Measurements from ENCODE around the gene SHQ1. TPM values are rescaled to one million over a fixed set of nuclear protein-coding genes. Genes with fewer than 3 reads are reported as not detected.

The SHQ1 gene
- total and polyA plus RNA-seq, 9 of the 15 experiments (the other 6 are each of a cell fraction or from before 2014, with no cell fraction given): 9.2 to 25.0 (median 14.1) TPM

DNA sequence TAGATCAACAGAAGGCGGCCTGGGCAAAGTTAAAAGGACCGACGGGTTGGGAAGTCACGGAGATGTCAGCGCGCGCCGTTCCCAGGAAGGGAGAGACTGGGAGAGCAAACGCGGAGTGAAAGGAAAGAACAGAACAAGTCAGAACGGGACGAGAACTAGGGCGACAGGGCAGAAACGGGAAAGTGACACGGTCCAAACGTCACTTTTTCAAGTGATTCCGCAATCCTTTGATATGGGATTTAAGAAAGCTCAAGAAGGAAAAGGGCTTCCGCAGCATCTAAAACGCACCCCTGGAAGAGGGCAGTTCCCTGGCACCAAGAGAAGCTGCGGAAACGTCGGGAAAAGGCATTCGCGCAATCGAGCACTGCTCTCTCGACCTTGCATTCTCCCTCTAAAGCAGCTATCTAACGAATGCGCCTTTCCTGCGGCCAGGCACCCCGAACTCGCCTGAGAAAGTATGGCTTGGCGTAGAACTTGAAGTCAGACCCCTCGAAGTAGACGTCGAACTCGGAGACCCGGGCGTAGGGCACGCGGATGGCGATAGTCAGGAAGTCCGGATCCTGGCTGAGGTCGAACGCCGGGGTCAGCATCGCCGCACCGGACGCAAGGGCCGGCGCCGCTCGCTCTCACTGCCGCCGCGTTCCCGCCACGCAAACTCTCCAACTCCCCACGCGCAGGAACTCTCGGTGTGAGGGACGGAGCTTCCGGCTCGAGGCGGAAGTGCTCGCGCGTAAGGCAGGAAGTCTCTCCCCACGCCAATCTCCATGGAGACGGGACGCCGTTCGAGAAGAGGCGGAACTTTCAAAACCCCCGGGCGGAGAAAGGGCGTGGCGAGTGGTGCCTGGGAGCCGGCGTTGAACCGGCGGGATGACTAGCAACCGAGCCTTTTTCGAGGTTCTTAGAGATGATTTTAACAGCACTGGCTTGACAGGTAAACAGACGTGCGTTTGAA lies at the start of gene SHQ1 (continued):
- TF ChIP-seq, protein P1, sequence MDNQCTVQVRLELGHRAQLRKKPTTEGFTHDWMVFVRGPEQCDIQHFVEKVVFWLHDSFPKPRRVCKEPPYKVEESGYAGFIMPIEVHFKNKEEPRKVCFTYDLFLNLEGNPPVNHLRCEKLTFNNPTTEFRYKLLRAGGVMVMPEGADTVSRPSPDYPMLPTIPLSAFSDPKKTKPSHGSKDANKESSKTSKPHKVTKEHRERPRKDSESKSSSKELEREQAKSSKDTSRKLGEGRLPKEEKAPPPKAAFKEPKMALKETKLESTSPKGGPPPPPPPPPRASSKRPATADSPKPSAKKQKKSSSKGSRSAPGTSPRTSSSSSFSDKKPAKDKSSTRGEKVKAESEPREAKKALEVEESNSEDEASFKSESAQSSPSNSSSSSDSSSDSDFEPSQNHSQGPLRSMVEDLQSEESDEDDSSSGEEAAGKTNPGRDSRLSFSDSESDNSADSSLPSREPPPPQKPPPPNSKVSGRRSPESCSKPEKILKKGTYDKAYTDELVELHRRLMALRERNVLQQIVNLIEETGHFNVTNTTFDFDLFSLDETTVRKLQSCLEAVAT (IDR thresholded peaks at IDR 0.05): no peak
- TF ChIP-seq EP400 (IDR thresholded peaks at IDR 0.05) (peak; percentile 61), ZNF134 (CRISPR knock-in tag; conservative IDR thresholded peaks at IDR 0.05) (no peak), MXI1 (IDR thresholded peaks at IDR 0.05; ENCODE audit: low read depth, low read length) (peak; percentile 81; the same call in 1 of the 2 replicates), MECOM (CRISPR knock-in tag; IDR thresholded peaks at IDR 0.05) (no peak), CBX5 (IDR thresholded peaks at IDR 0.05; ENCODE audit: borderline replicate concordance, low read depth) (no peak), U2AF2 (optimal IDR thresholded peaks at IDR 0.05; ENCODE audit: low read depth, low read length) (no peak), ATF1 (CRISPR knock-in tag; IDR thresholded peaks at IDR 0.05) (no peak), ATF1 (tag; IDR thresholded peaks at IDR 0.05) (peak; percentile 52; the same call in 1 of the 2 replicates), RBFOX2 (IDR thresholded peaks at IDR 0.05; ENCODE audit: low read depth, low read length) (peak; percentile 87), CTBP1 (IDR thresholded peaks at IDR 0.05; ENCODE audit: borderline replicate concordance) (0 out of 2 replicates have a peak, but pooled peaks have one; percentile 14), MCM5 (IDR thresholded peaks at IDR 0.05; ENCODE audit: low read depth) (no peak), MYC (IDR thresholded peaks at IDR 0.05; ENCODE audit: low read depth, low read length) (peak; percentile 70), MYC (CRISPR knock-in tag; IDR thresholded peaks at IDR 0.05; ENCODE audit: borderline replicate concordance, low read depth) (no peak), PHF20 (IDR thresholded peaks at IDR 0.05; ENCODE audit: partially characterized antibody) (peak; percentile 30)
- TF ChIP-seq, protein P2, sequence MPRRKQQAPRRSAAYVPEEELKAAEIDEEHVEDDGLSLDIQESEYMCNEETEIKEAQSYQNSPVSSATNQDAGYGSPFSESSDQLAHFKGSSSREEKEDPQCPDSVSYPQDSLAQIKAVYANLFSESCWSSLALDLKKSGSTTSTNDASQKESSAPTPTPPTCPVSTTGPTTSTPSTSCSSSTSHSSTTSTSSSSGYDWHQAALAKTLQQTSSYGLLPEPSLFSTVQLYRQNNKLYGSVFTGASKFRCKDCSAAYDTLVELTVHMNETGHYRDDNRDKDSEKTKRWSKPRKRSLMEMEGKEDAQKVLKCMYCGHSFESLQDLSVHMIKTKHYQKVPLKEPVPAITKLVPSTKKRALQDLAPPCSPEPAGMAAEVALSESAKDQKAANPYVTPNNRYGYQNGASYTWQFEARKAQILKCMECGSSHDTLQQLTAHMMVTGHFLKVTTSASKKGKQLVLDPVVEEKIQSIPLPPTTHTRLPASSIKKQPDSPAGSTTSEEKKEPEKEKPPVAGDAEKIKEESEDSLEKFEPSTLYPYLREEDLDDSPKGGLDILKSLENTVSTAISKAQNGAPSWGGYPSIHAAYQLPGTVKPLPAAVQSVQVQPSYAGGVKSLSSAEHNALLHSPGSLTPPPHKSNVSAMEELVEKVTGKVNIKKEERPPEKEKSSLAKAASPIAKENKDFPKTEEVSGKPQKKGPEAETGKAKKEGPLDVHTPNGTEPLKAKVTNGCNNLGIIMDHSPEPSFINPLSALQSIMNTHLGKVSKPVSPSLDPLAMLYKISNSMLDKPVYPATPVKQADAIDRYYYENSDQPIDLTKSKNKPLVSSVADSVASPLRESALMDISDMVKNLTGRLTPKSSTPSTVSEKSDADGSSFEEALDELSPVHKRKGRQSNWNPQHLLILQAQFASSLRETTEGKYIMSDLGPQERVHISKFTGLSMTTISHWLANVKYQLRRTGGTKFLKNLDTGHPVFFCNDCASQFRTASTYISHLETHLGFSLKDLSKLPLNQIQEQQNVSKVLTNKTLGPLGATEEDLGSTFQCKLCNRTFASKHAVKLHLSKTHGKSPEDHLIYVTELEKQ (CRISPR knock-in tag; IDR thresholded peaks at IDR 0.05): no peak
- TF ChIP-seq, protein P3, sequence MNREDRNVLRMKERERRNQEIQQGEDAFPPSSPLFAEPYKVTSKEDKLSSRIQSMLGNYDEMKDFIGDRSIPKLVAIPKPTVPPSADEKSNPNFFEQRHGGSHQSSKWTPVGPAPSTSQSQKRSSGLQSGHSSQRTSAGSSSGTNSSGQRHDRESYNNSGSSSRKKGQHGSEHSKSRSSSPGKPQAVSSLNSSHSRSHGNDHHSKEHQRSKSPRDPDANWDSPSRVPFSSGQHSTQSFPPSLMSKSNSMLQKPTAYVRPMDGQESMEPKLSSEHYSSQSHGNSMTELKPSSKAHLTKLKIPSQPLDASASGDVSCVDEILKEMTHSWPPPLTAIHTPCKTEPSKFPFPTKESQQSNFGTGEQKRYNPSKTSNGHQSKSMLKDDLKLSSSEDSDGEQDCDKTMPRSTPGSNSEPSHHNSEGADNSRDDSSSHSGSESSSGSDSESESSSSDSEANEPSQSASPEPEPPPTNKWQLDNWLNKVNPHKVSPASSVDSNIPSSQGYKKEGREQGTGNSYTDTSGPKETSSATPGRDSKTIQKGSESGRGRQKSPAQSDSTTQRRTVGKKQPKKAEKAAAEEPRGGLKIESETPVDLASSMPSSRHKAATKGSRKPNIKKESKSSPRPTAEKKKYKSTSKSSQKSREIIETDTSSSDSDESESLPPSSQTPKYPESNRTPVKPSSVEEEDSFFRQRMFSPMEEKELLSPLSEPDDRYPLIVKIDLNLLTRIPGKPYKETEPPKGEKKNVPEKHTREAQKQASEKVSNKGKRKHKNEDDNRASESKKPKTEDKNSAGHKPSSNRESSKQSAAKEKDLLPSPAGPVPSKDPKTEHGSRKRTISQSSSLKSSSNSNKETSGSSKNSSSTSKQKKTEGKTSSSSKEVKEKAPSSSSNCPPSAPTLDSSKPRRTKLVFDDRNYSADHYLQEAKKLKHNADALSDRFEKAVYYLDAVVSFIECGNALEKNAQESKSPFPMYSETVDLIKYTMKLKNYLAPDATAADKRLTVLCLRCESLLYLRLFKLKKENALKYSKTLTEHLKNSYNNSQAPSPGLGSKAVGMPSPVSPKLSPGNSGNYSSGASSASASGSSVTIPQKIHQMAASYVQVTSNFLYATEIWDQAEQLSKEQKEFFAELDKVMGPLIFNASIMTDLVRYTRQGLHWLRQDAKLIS (CRISPR knock-in tag; IDR thresholded peaks at IDR 0.05): no peak
- TF ChIP-seq, protein P4, sequence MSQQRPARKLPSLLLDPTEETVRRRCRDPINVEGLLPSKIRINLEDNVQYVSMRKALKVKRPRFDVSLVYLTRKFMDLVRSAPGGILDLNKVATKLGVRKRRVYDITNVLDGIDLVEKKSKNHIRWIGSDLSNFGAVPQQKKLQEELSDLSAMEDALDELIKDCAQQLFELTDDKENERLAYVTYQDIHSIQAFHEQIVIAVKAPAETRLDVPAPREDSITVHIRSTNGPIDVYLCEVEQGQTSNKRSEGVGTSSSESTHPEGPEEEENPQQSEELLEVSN (IDR thresholded peaks at IDR 0.05; ENCODE audit: borderline replicate concordance in 1 of 2, extremely low read depth in 1 of 2, insufficient read depth in 1 of 2, insufficient read length in 1 of 2, low read depth in 1 of 2, low read length in 1 of 2, poor library complexity in 1 of 2, severe bottlenecking in 1 of 2): peak; percentile 93
